ENCODE data around the gene FOXP1.

The FOXP1 gene

DNA sequence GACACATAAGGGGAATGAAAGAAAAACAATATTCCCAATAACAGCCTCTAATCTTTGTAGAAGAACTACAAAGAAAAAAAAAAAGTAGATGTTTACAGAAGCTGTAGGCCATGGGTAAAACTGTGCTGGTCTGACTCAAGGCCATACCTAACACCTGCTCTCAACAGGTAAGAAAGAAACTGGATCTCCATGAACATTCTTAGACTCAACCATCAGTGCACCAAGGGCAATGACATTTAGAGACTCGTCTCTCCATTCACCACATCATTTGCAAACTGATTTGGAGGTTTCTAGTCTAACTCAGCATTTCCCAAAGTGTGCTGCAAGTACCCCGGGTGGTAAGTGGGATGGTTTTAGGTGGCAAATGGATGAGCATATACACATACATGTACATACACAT lies 164.2 kb downstream of the FOXP1 start:
- Histone ChIP-seq H3K9ac (ENCODE audit: low read depth, low read length) (no peak overlapping the region), H3K9me3 (ENCODE audit: control insufficient read depth, insufficient read depth, low read length) (no peaks in the 10 kb centered on the region), H3K36me3 (ENCODE audit: insufficient read depth, low read length) (no peaks in the 10 kb centered on the region), H3K4me1 (ENCODE audit: insufficient read depth, low read length) (no peaks in the 10 kb centered on the region; the same call in 1 of the 2 replicates)

DNA sequence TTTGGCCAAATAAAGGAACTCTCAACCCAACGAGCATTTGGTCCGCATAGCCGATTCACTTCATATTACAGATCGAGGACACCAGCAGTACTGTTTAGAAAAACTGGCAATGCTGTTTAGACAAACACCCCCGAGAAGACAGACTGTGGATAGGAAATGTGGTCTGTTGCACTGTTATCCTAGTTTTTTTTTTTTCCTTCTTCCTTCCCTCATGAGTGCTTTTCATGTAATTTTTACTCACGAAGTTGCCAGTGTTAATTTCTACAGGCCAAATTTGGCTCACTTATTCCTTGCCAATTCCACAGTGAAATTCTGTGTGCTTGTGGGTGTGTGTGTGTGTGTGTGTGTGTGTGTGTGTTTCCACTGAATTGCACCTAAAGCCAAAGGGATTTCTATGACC lies 165.7 kb downstream of the FOXP1 start:
- Histone ChIP-seq H3K9ac (ENCODE audit: low read depth, low read length) (no peak overlapping the region), H3K9me3 (ENCODE audit: control insufficient read depth, insufficient read depth, low read length) (no peaks in the 10 kb centered on the region), H3K36me3 (ENCODE audit: insufficient read depth, low read length) (no peaks in the 10 kb centered on the region), H3K4me1 (ENCODE audit: insufficient read depth, low read length) (no peaks in the 10 kb centered on the region)

DNA sequence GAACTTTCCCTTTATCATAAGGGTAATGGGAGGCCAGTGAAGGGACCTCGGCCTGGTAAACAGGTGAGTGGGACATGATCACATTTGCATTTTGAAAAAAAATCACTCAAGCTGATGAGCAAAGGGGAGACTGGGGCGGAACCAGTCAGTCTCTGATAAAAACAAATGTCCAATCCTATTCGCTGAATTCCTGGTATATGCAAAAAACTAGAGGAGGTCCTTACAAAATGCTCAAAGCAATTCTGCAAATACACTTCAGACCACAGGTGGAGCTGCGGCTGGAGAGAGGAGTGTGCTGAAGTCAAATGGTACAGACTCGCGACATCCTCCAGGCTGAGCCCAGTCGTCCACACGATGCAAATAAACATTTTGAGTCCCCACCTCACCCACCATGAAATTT lies 166.7 kb downstream of the FOXP1 start:
- H3K9me3 ChIP-seq (ENCODE audit: control insufficient read depth, insufficient read depth, low read length), result no peaks in the 10 kb centered on the region
- no peak overlapping the region for H3K9ac ChIP-seq (ENCODE audit: low read depth, low read length)
- no peaks in the 10 kb centered on the region for H3K36me3 ChIP-seq (ENCODE audit: insufficient read depth, low read length)
- H3K4me1 ChIP-seq (ENCODE audit: insufficient read depth, low read length), result no peaks in the 10 kb centered on the region

DNA sequence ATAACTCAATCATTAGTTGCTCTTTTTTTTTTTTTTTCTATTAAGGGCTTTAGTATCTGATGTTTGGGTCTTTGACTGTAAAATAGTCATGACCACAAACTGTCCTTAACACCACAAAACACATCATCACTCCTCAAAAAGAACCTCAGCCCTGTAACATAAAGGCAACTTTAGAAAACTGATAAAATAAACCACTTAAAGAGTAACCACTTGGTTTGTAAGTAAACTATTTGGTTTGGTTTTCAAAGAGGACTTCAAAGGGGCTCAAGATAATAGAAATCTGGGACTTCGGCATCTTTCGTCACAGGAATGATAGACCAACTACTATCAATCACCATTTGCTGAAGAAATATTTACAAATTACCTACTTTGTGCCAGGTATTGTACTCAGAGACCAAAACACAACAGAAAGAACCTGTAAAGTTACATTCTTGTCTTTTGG lies 167.8 kb downstream of the FOXP1 start:
- Histone ChIP-seq H3K9me3 (ENCODE audit: control insufficient read depth, insufficient read depth, low read length) (no peaks in the 10 kb centered on the region), H3K36me3 (ENCODE audit: insufficient read depth, low read length) (no peaks in the 10 kb centered on the region), H3K4me1 (ENCODE audit: insufficient read depth, low read length) (no peaks in the 10 kb centered on the region), H3K9ac (ENCODE audit: low read depth, low read length) (no peak overlapping the region)

DNA sequence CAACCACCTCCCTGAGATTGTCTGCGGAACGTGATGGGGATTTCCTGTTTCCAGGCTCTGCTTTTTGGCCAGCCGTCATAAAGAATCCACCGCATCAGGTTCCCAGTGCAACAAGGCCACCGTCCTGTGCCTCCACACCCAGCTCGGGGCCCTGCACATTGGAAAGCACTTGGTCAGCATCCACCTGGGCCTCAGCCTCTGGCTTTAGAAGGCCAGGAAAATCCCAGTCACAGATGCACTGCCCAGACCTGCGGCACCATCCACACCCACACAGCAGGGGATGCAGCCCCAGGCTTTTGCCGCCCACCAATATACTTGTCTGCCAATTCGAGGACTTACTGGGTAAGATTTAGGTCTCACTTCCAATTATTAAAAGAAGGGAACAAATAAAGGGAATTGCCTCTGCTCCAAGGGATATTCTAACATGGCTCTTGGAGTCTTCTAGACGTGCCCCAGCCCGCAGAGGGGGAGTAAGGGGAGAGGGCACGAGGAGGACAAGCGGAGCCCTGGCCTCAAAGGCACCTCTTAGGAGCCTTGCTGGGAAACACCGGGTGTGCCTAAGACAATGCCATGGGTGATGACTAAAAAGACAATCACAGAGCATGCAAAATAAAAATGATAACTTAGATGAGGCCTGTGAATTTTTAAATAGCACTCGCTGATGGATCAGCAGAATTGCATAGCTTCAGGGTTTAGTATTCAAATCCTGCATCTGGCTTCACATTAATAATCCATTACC lies 169.2 kb downstream of the FOXP1 start:
- no peaks in the 10 kb centered on the region for H3K4me1 ChIP-seq (ENCODE audit: insufficient read depth, low read length)
- H3K9ac ChIP-seq (ENCODE audit: low read depth, low read length), result no peak overlapping the region

DNA sequence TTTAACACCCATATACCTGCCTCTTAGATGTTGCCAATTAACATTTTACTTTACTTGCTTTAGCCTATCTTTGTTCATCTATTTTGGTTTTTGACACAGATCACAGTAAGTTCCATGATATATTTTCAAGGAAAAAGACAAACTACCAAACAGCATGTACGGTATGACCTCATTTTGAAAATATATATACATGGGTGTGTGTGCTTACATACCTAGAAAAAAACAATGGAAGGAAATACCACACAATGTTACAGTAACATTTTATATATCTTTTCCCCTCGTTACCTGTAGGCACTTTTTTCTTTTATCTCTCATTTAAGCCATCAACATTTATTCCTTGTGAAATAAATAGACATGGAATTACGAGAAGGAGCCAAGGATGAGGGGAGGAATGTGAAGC lies 170.0 kb downstream of the FOXP1 start:
- Histone ChIP-seq H3K36me3 (ENCODE audit: insufficient read depth, low read length) (no peaks in the 10 kb centered on the region), H3K9me3 (ENCODE audit: control insufficient read depth, insufficient read depth, low read length) (no peaks in the 10 kb centered on the region), H3K4me1 (ENCODE audit: insufficient read depth, low read length) (no peaks in the 10 kb centered on the region), H3K9ac (ENCODE audit: low read depth, low read length) (no peak overlapping the region)

More for the DNA sequence above, 169.2 kb downstream of the FOXP1 start:
- H3K9me3 ChIP-seq (ENCODE audit: control insufficient read depth, insufficient read depth, low read length), result no peaks in the 10 kb centered on the region
- H3K36me3 ChIP-seq (ENCODE audit: insufficient read depth, low read length), result no peaks in the 10 kb centered on the region

DNA sequence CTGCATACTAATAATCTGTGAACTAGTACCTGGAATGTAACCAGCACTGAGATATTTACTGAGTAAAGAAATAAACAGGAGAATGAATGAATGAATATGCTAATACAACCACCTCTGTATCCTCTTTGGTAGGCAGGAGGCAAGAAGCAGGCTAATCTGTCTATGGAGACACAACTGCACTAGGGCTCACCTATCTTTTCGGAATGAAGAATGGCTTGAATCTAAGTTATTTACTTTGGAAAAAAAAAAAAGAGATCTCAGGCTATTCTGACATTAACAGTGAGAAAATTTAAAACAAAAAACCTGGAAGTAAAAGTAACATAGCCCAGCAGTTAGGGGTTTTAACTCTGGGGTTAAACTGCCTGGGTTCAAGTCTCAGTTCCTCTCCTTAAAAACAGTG lies 174.2 kb downstream of the FOXP1 start:
- no peaks in the 10 kb centered on the region for H3K36me3 ChIP-seq (ENCODE audit: insufficient read depth, low read length)
- no peaks in the 10 kb centered on the region for H3K9me3 ChIP-seq (ENCODE audit: control insufficient read depth, insufficient read depth, low read length)
- H3K4me1 ChIP-seq (ENCODE audit: insufficient read depth, low read length), result no peaks in the 10 kb centered on the region
- H3K9ac ChIP-seq (ENCODE audit: low read depth, low read length), result no peak overlapping the region

DNA sequence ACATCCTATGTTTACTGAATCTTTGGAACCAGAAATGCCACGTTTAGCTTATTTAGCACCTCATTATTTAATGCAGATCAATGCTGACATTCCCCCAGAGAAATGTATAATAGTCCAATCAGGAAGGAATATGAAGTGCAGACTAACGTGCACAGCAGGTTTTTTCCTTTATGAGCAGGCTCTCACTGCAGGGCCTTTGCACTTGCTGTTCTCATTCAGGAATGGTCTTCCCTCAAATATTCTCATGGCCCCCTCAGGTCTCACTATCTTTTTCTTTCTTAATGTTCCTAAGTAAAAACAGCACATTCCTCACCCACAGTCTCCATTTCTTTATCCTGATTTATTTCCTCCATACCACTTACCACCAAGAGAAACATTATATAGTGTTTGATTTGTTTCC lies 174.6 kb downstream of the FOXP1 start:
- H3K4me1 ChIP-seq (ENCODE audit: insufficient read depth, low read length), result no peaks in the 10 kb centered on the region
- no peaks in the 10 kb centered on the region for H3K36me3 ChIP-seq (ENCODE audit: insufficient read depth, low read length)
- H3K9me3 ChIP-seq (ENCODE audit: control insufficient read depth, insufficient read depth, low read length), result no peaks in the 10 kb centered on the region
- H3K9ac ChIP-seq (ENCODE audit: low read depth, low read length), result no peak overlapping the region

DNA sequence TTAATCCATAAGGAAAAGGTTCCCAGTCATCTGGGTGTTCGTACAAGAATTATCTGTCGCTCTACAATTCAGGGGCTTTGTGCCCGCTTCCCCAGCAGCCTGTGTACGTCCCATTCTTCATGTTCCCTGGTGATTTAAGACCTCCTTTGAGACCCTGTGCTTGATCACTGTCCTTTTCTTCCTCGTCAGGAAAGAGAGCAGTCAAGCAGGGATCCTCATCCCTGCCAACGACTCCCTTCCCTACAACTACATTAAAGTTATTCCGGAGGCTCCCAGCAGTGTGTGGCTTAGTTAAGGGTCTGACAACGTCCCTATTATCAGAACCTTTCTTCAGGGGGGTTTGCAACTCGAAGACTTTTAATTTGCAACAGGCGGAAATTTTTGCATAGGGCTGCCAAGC lies 175.7 kb downstream of the FOXP1 start:
- Histone ChIP-seq H3K9me3 (ENCODE audit: control insufficient read depth, insufficient read depth, low read length) (no peaks in the 10 kb centered on the region), H3K9ac (ENCODE audit: low read depth, low read length) (no peak overlapping the region), H3K4me1 (ENCODE audit: insufficient read depth, low read length) (no peaks in the 10 kb centered on the region), H3K36me3 (ENCODE audit: insufficient read depth, low read length) (no peaks in the 10 kb centered on the region)

DNA sequence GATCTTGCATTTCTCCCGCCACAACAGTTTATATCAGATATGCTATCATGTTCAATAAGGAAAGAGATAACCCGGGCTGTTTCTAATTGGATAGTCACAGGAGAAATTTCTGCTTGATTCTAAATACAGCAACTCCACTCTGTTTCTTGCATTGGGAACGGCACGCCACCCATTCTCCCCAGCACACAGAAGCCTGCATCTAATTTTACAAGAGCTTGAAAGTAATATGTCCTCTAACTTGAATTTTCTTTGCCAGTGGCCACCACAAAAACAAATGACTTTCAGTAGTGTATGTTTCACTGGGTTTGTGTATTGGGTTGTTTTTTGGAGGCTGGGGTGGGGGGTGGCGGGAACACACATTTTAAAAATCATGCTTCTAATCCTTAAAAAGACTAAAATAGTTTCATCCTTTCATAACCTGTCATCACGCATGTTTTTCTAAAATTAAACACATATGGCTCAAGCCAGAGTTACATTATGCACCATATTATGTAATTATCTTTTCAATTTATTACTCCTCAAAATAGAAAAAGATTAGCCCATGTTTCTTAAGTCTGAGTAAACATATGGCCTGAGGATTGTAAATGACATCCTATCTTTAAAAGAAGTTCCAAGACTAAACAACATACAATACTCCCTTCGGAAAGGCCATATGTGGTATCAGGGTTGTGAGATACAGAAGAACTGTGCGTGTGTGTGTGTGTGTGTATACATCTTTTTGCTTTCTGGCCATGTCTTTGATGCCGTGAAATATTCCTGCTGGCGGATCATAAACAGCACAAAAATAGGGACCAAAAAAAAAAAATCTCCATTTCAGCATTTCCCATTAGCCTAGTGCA lies 176.3 kb downstream of the FOXP1 start:
- no peak overlapping the region for H3K9ac ChIP-seq (ENCODE audit: low read depth, low read length)
- H3K36me3 ChIP-seq (ENCODE audit: insufficient read depth, low read length), result no peaks in the 10 kb centered on the region
- H3K9me3 ChIP-seq (ENCODE audit: control insufficient read depth, insufficient read depth, low read length), result no peaks in the 10 kb centered on the region
- no peaks in the 10 kb centered on the region for H3K4me1 ChIP-seq (ENCODE audit: insufficient read depth, low read length)

DNA sequence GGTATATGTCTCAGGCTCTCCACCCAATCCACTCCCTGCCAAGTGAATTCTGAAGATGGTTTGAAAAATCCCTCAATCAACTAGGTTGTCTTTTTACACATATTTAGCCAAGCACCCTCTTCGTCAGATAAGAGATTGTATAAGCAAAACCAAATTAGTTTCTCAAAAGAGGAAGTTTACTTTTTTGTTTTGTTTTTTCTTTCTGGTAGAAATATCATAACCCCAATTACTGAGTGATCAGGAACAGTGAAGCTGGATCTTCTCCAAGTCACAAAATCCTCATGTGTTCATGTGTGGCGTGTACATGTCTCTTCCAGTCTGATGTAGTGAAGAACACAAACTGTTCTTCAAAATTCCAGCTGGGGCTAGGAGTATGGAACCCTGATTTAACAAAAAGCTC lies 180.6 kb downstream of the FOXP1 start:
- no peaks in the 10 kb centered on the region for H3K36me3 ChIP-seq (ENCODE audit: insufficient read depth, low read length)
- H3K9ac ChIP-seq (ENCODE audit: low read depth, low read length), result no peak overlapping the region
- H3K4me1 ChIP-seq (ENCODE audit: insufficient read depth, low read length), result no peaks in the 10 kb centered on the region
- H3K9me3 ChIP-seq (ENCODE audit: control insufficient read depth, insufficient read depth, low read length), result no peaks in the 10 kb centered on the region

DNA sequence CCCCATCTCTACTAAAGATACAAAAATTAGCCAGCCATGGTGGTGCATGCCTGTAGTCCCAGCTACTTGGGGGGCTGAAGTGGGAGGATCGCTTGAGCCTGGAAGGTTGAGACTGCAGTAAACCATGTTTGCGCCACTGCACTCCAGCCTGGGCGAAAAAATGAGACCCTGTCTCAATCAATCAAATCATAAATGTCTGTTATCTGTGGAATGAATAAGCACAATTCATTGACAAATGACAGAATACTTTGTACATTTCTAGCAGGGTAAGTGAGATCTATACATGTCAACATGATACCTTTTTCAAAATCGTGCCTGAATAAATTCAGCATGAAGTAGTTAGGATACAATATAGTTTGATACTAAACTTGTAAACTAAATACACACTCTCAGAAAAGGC lies 181.2 kb downstream of the FOXP1 start:
- Histone ChIP-seq H3K9me3 (ENCODE audit: control insufficient read depth, insufficient read depth, low read length) (no peaks in the 10 kb centered on the region), H3K4me1 (ENCODE audit: insufficient read depth, low read length) (no peaks in the 10 kb centered on the region), H3K9ac (ENCODE audit: low read depth, low read length) (no peak overlapping the region), H3K36me3 (ENCODE audit: insufficient read depth, low read length) (no peaks in the 10 kb centered on the region)

DNA sequence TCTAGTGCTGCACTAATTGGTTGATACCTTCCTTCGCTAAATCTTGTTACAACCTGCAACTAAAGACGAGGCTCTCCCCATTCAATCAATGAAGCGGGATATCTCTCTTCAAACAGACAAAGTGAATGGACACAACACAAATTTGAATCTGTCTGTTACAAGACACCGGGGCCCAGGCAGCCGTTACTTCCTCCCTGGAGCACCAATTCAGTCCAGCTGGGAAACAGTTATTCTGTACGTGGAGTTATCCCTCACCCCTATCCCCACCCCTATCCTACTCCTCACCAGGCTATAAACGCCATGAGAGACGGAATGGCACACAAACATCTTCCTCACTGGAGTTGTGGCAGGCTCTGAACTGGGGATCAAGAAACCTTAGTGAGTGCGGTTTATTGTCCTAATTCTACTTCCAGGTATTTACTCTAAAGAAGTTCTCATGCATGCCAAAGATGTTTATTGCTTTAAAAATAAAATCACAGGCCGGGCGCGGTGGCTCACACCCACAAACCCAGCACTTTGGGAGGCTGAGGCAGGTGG lies 181.8 kb downstream of the FOXP1 start:
- Histone ChIP-seq H3K9ac (ENCODE audit: low read depth, low read length) (no peak overlapping the region), H3K4me1 (ENCODE audit: insufficient read depth, low read length) (no peaks in the 10 kb centered on the region), H3K9me3 (ENCODE audit: control insufficient read depth, insufficient read depth, low read length) (no peaks in the 10 kb centered on the region), H3K36me3 (ENCODE audit: insufficient read depth, low read length) (no peaks in the 10 kb centered on the region)

DNA sequence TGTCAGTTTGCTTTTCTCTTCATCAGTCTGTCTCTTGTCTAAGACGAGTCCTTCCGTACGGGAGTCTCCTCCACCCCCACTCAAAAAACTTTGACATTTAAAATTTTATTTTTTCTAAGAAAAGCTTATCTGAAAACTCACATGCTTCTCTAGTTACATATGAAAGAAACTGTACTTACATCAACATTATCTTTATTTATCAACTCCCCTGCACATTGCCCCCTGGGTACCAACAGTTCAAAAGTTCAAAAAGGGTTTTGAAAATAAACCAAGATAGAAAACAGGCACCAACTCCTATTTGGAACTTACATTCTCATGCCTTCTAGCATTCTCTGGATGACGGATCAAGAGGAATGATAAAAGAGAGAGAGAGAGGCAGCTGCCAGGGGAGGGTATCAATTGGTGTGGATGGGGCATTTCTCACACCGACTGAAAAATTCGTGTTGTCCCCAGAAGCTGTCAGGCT lies 182.5 kb downstream of the FOXP1 start:
- H3K36me3 ChIP-seq (ENCODE audit: insufficient read depth, low read length), result no peaks in the 10 kb centered on the region
- no peaks in the 10 kb centered on the region for H3K4me1 ChIP-seq (ENCODE audit: insufficient read depth, low read length)
- no peak overlapping the region for H3K9ac ChIP-seq (ENCODE audit: low read depth, low read length)
- H3K9me3 ChIP-seq (ENCODE audit: control insufficient read depth, insufficient read depth, low read length), result no peaks in the 10 kb centered on the region

DNA sequence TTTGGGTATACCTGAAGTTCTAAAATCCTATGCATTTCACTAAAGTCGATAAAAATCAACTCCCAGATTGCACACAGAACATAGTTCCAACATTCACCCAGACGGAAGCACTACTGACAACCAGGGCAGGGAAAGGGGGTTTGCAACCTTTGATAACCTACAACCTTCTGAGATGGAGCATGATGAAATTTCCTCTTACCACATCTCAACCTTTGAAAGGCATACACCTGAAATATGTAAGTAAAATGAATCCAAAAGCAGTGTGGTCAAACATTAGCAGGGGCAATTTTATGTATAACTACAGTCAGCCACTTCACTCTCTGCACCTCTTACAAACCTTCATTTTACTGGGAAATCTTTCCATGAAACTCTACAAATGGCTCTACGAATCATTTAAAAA lies 184.1 kb downstream of the FOXP1 start:
- Histone ChIP-seq H3K9ac (ENCODE audit: low read depth, low read length) (no peak overlapping the region), H3K36me3 (ENCODE audit: insufficient read depth, low read length) (no peaks in the 10 kb centered on the region), H3K9me3 (ENCODE audit: control insufficient read depth, insufficient read depth, low read length) (no peaks in the 10 kb centered on the region), H3K4me1 (ENCODE audit: insufficient read depth, low read length) (no peaks in the 10 kb centered on the region)
